Smooth muscle cell of bladder (primary cell): ENCODE measurements around the gene CLDN34. TPM values are rescaled to one million over a fixed set of nuclear protein-coding genes. Genes with fewer than 3 reads are reported as not detected.

Source experiments
- total RNA-seq: library from RNA; depleted of rRNA; stranded (reverse); fragments of >200 nt; gene quantifications from 2 replicates; pipeline ENCODE4 v1.2.3, GENCODE V29; 2014

CLDN34 gene, protein sequence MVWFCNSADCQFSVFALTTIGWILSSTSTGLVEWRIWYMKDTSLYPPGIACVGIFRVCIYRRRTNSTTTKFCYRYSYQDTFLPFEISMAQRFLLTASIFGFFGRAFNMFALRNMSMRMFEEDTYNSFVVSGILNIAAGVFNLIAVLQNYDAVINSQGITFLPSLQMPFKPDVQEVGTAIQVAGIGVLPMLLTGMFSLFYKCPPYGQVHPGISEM
- total RNA-seq = not detected in 2 replicates

DNA sequence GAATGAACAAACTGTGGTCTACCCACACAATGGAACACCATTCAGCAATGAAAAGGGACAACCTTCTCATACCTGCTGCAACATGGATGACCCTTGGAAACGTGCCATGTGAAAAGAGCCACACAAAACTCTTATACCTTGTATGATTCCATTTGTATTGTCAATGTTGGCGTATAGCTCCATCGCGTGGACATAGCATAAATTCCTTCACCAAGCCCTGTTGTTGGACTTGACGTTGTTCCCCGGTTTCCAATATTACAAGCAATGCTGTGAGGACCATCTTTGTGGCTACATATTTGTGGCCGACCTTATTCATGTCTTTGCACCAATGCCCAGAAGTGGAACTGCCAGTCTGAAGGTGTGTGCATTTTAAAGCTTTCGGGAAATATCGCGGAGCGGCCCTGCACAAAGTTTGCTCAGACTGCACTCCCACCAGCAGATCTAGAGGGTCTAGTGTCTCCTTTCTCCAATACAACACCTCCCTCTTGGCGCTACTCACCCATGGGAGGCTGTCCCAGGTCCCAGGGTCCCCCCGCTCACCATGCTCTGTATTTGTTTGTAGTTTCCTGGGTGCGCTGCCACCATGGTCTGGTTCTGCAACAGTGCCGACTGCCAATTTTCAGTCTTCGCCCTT, at the start of gene CLDN34:
TSS of gene CLDN34 (plus strand) at position 584 of the 634 bp plus-strand sequence. CDS start at position 584, 0 bp downstream.

Other genes starting within 250 kb of the CLDN34 start
- not detected in 2 replicates for gene GPR143, start 201.5 kb upstream of the CLDN34 start, total RNA-seq
- gene SHROOM2, start 180.9 kb upstream of the CLDN34 start, total RNA-seq = under 0.01 TPM in 2 replicates
- 2.5 and 2.7 TPM in 2 replicates for gene CLCN4, start 189.6 kb downstream of the CLDN34 start, total RNA-seq